Measurements from ENCODE around the gene ZSCAN18. TPM values are rescaled to one million over a fixed set of nuclear protein-coding genes. Genes with fewer than 3 reads are reported as not detected.
A peak's percentile ranks its signal among the peaks of the same experiment; 100 is the strongest.

The ZSCAN18 gene
- polyA plus RNA-seq, 3 donors = 1.1 to 4.1 (median 2.3) TPM

DNA sequence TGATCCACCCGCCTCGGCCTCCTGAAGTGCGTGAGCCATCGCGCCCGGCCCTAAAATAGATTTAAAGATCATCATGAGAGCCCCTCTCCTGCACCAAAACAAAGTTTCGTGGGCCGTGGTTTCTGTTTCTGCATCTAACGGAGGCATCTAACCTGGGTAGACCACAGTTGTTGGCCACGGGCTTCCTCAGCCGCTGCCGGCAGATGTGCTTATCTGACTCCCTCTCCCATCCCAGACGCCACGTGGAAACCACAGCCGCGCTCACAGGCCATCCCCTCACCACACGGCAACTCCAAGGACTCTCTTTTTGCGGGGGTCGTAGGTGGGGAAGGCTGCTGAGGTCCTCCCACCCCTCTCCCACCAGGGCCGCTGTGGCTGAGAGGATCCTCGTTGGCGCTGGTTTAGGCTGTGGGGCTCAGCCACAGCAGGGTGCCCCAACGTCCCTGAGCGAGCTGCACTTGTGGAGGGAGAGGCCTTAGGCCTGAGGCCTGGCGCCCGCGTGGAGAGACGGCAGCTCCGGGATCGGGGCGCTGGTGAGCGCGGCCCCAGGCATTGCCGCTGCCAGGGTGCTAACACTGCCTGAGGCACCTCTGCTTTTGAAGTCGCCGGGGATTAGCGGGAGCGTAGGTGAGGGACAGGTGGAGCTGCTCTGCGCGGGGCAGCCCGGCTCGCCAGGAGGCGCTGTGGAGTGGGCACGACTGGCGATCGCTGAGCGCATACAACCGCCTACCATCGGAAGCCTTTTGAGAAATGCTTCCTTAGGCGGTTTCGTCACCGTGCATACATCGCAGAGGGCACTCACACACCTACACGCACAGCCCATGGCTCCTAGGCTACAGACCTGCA is 55.3 kb downstream of the ZSCAN18 start:
- no peak overlapping the region for H2AFZ ChIP-seq (ENCODE audit: insufficient read depth, low read depth, low read length, poor library complexity, severe bottlenecking)
- no peak overlapping the region for H3K27ac ChIP-seq (ENCODE audit: low read depth in 1 of 2, low read length in 2 of 2)
- intact Hi-C loops (cut with micrococcal nuclease) = no loop called here
- TF ChIP-seq, protein P1, sequence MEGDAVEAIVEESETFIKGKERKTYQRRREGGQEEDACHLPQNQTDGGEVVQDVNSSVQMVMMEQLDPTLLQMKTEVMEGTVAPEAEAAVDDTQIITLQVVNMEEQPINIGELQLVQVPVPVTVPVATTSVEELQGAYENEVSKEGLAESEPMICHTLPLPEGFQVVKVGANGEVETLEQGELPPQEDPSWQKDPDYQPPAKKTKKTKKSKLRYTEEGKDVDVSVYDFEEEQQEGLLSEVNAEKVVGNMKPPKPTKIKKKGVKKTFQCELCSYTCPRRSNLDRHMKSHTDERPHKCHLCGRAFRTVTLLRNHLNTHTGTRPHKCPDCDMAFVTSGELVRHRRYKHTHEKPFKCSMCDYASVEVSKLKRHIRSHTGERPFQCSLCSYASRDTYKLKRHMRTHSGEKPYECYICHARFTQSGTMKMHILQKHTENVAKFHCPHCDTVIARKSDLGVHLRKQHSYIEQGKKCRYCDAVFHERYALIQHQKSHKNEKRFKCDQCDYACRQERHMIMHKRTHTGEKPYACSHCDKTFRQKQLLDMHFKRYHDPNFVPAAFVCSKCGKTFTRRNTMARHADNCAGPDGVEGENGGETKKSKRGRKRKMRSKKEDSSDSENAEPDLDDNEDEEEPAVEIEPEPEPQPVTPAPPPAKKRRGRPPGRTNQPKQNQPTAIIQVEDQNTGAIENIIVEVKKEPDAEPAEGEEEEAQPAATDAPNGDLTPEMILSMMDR (IDR thresholded peaks at IDR 0.05) = no peak
- 39% methylated on average over 38 of the region's 54 CpGs for WGBS (ENCODE audit: insufficient coverage)
- H3K27me3 ChIP-seq (ENCODE audit: control insufficient read depth in 2 of 2, insufficient read depth in 2 of 2, low read length in 2 of 2) = no peaks in the 10 kb centered on the region
- Mint-ChIP-seq H3K4me3 (no peak overlapping the region), H3K27me3 (ENCODE audit: low read depth in 3 of 3) (peaks cover 1 to 10% (median 8%) of the 10 kb centered on the region in 3 donors), H3K36me3 (no peaks in the 10 kb centered on the region), H3K4me1 (no peaks in the 10 kb centered on the region), H3K9me3 (peaks cover 71 to 99% (median 95%) of the 10 kb centered on the region in 7 donors), H3K27ac (no peak overlapping the region)
- no peak overlapping the region for H3K9ac ChIP-seq (ENCODE audit: insufficient read depth, low read length, poor library complexity, severe bottlenecking)
- peaks cover 96 to 97% of the 10 kb centered on the region in 2 donors for H3K9me3 ChIP-seq (replicated peaks in 1 of 2; ENCODE audit: control insufficient read depth in 1 of 2, insufficient read depth in 1 of 2, low read length in 2 of 2)
- DNase-seq = no peak
- H3K4me3 ChIP-seq (replicated peaks in 1 of 3; ENCODE audit: low read depth in 2 of 3, low read length in 3 of 3) = peak overlapping the region in 1 of 3 experiments; percentile 13
- H3K4me2 ChIP-seq (replicated peaks; ENCODE audit: extremely low read depth, low read length, poor library complexity, severe bottlenecking) = no peak overlapping the region
- H3K79me2 ChIP-seq (ENCODE audit: insufficient read depth, low read length) = no peaks in the 10 kb centered on the region
- no peaks in the 10 kb centered on the region for H3K4me1 ChIP-seq (ENCODE audit: control insufficient read depth in 1 of 2, insufficient read depth in 2 of 2, low read length in 2 of 2)
- no peaks in the 10 kb centered on the region for H3K36me3 ChIP-seq (replicated peaks in 1 of 2; ENCODE audit: control insufficient read depth in 1 of 2, insufficient read depth in 2 of 2, low read length in 2 of 2)
- no peaks in the 10 kb centered on the region for H4K20me1 ChIP-seq (ENCODE audit: insufficient read depth, low read length)

DNA sequence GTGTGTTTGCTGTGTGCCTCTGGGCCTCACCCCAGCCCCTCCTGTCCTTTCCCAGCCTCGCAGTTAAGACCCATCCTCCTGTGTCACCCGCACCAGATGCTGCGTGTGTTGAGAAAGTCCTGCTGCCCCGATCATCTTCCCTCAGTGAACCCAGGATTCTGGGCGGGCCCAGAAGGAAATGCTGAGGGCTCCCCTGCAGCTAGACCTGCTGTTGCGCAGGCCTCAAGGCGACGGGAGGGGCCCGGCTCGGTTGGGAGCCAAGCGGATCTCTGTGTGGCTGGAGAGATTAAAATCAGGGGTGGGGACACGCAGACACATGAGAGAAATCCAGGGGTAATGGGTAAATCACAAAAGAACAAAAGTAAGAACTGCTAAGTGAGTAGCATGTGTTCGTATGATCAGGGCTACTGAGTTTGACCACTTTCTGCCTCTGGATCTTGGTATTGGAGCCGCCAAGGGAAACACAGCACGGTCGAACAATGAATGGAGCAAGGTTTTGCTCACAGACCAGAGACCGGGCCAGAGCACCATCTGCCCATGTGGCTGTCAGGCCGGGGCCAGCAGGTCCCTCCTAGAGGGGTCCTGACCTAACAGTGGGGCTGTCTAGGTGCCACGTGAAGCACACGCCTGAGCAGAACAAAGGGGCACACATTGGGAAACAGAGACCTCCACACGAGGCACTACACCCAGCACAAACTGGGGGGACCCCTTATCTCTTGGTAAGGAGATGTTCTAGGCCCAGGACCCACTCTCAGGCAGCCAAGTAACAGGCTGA is 57.1 kb downstream of the ZSCAN18 start:
- Histone ChIP-seq H3K36me3 (replicated peaks in 1 of 2; ENCODE audit: control insufficient read depth in 1 of 2, insufficient read depth in 2 of 2, low read length in 2 of 2) (no peaks in the 10 kb centered on the region), H3K9me3 (replicated peaks in 1 of 2; ENCODE audit: control insufficient read depth in 1 of 2, insufficient read depth in 1 of 2, low read length in 2 of 2) (peaks cover 92 to 96% of the 10 kb centered on the region in 2 donors), H4K20me1 (ENCODE audit: insufficient read depth, low read length) (no peaks in the 10 kb centered on the region), H3K79me2 (ENCODE audit: insufficient read depth, low read length) (no peaks in the 10 kb centered on the region), H3K27me3 (ENCODE audit: control insufficient read depth in 2 of 2, insufficient read depth in 2 of 2, low read length in 2 of 2) (no peaks in the 10 kb centered on the region), H3K27ac (ENCODE audit: low read depth in 1 of 2, low read length in 2 of 2) (no peak overlapping the region), H3K4me3 (replicated peaks in 1 of 3; ENCODE audit: low read depth in 2 of 3, low read length in 3 of 3) (no peak overlapping the region), H3K4me1 (ENCODE audit: control insufficient read depth in 1 of 2, insufficient read depth in 2 of 2, low read length in 2 of 2) (no peaks in the 10 kb centered on the region), H2AFZ (ENCODE audit: insufficient read depth, low read depth, low read length, poor library complexity, severe bottlenecking) (no peak overlapping the region), H3K9ac (ENCODE audit: insufficient read depth, low read length, poor library complexity, severe bottlenecking) (no peak overlapping the region), H3K4me2 (replicated peaks; ENCODE audit: extremely low read depth, low read length, poor library complexity, severe bottlenecking) (no peak overlapping the region)
- no peaks in the 10 kb centered on the region for H3K4me1 Mint-ChIP-seq
- no peak overlapping the region for H3K4me3 Mint-ChIP-seq
- H3K9me3 Mint-ChIP-seq = peaks cover 63 to 98% (median 88%) of the 10 kb centered on the region in 7 donors
- H3K27ac Mint-ChIP-seq = no peak overlapping the region
- intact Hi-C loops (cut with micrococcal nuclease) = no loop called here
- WGBS (ENCODE audit: insufficient coverage) = 94% methylated on average over 14 of the region's 21 CpGs
- TF ChIP-seq, protein P1 (IDR thresholded peaks at IDR 0.05) = no peak
- DNase-seq = no peak
- H3K27me3 Mint-ChIP-seq (ENCODE audit: low read depth in 3 of 3) = peaks cover 1 to 15% (median 10%) of the 10 kb centered on the region in 3 donors
- H3K36me3 Mint-ChIP-seq = no peaks in the 10 kb centered on the region
